Keratinocyte (primary cell): Measurements from ENCODE around the gene HDGFL2. TPM values are rescaled to one million over a fixed set of nuclear protein-coding genes. Genes with fewer than 3 reads are reported as not detected.

ENCODE experiments used
- DNase-seq: peaks from one replicate; pipeline ENCODE4 v3.0.0-alpha.2; 2011; ENCODE audit warnings: low read depth, missing footprints, low spot score
- FAIRE-seq: peaks from 2 replicates; lab custom pipeline; 2011; peaks lifted over from hg19 to GRCh38; lab: Jason Lieb, UNC
- H2AFZ ChIP-seq: 2 replicates; pipeline ENCODE4 v1.6.0; 2012; ENCODE audit warnings: low read length, control low read depth, inconsistent platforms; ENCODE audit not compliant: control insufficient read depth
- H3K27ac ChIP-seq: 2 replicates; pipeline ENCODE4 v1.5.1; 2011; ENCODE audit warnings: low read length; ENCODE audit not compliant: control insufficient read depth, insufficient read depth
- H3K27me3 ChIP-seq: 3 replicates; pipeline ENCODE4 v1.6.0; 2011; ENCODE audit warnings: low read length; ENCODE audit not compliant: control insufficient read depth, insufficient read depth; ENCODE audit errors: extremely low read depth
- H3K36me3 ChIP-seq, 2 experiments: 2 replicates in 1 of 2; 3 replicates in 1 of 2; pipeline ENCODE4 v1.5.1; 2011; ENCODE audit warnings: low read length in 2 of 2, mild to moderate bottlenecking in 1 of 2; ENCODE audit not compliant: control insufficient read depth in 2 of 2, insufficient read depth in 2 of 2; ENCODE audit errors: extremely low read depth in 1 of 2
- H3K4me1 ChIP-seq: 3 replicates; pipeline ENCODE4 v1.5.1; 2011; ENCODE audit warnings: low read length; ENCODE audit not compliant: control insufficient read depth, insufficient read depth; ENCODE audit errors: extremely low read depth
- H3K4me2 ChIP-seq: 3 replicates; pipeline ENCODE4 v1.6.0; 2011; ENCODE audit warnings: low read depth, low read length; ENCODE audit not compliant: control insufficient read depth, insufficient read depth; ENCODE audit errors: extremely low read depth
- H3K4me3 ChIP-seq, 3 experiments: fragments of 200-600 bp in 1 of 3; sonication (generic) in 1 of 3; 2 replicates in 2 of 3; 3 replicates in 1 of 3; pipeline ENCODE4 v1.5.1; 2011 to 2016; ENCODE audit warnings: low read length in 3 of 3, mild to moderate bottlenecking in 3 of 3, control low read depth in 2 of 3, inconsistent platforms in 1 of 3, low read depth in 1 of 3, mixed read lengths in 1 of 3, mixed run types in 1 of 3, moderate library complexity in 1 of 3; ENCODE audit not compliant: control insufficient read depth in 2 of 3, insufficient read depth in 2 of 3; ENCODE audit errors: extremely low read depth in 1 of 3
- H3K79me2 ChIP-seq: 2 replicates; pipeline ENCODE4 v1.6.0; 2012; ENCODE audit warnings: low read length; ENCODE audit not compliant: control insufficient read depth, insufficient read depth
- H3K9ac ChIP-seq: 3 replicates; pipeline ENCODE4 v1.6.0; 2011; ENCODE audit warnings: low read length; ENCODE audit not compliant: control insufficient read depth, insufficient read depth; ENCODE audit errors: extremely low read depth
- H3K9me1 ChIP-seq: 3 replicates; pipeline ENCODE4 v1.6.0; 2011; ENCODE audit warnings: low read length; ENCODE audit not compliant: control insufficient read depth, insufficient read depth; ENCODE audit errors: extremely low read depth
- H3K9me3 ChIP-seq: 2 replicates; pipeline ENCODE4 v1.5.1; 2012; ENCODE audit warnings: low read depth, low read length; ENCODE audit not compliant: control insufficient read depth
- H4K20me1 ChIP-seq: 3 replicates; pipeline ENCODE4 v1.6.0; 2011; ENCODE audit warnings: low read length; ENCODE audit not compliant: control insufficient read depth, insufficient read depth; ENCODE audit errors: extremely low read depth
- CTCF ChIP-seq, 3 experiments: IDR thresholded peaks in 1 of 3; conservative IDR thresholded peaks in 1 of 3; optimal IDR thresholded peaks in 1 of 3; 2 replicates in 2 of 3; 3 replicates in 1 of 3; pipeline versions ENCODE3 to v1.5.1; 2011; ENCODE audit warnings: low read length in 3 of 3, mild to moderate bottlenecking in 3 of 3, moderate library complexity in 2 of 3, control low read depth in 1 of 3, inconsistent platforms in 1 of 3; ENCODE audit not compliant: insufficient read depth in 2 of 3; ENCODE audit errors: extremely low read depth in 1 of 3
- EZH2 ChIP-seq: IDR thresholded peaks from one replicate; pipeline ENCODE4 v1.6.1; 2012; ENCODE audit warnings: inconsistent platforms, mild to moderate bottlenecking, low read length, moderate library complexity
- dilution Hi-C: fragments of 300-500 bp; cut with MboI; formaldehyde crosslinking; loops from one replicate; pipeline ENCODE4 v1.7.0; 2020; ENCODE audit warnings: low sequenced_read_pairs; ENCODE audit not compliant: extremely low pct_ligation_motif_present
- polyA plus RNA-seq, 5 experiments: library from polyadenylated mRNA; depleted of rRNA in 3 of 5; stranded (reverse) in 3 of 5; stranded (forward) in 1 of 5; unstranded in 1 of 5; fragments of >200 nt; gene quantifications; 1 replicate in 1 of 5; 2 replicates in 3 of 5; 3 replicates in 1 of 5; pipeline versions ENCODE4 v1.2.1 to v1.2.3, GENCODE V29; 2011 to 2012; ENCODE audit warnings: missing spikeins in 2 of 5, low read depth in 1 of 5, low replicate concordance in 1 of 5

The HDGFL2 gene
- polyA plus RNA-seq, 1 donor (not counting 4 experiments of a cell fraction or from before 2014, with no cell fraction given) = 19.5 TPM

- no peak for TF ChIP-seq CTCF (optimal IDR thresholded peaks at IDR 0.05 in 1 of 3, IDR thresholded peaks at IDR 0.05 in 1 of 3, conservative IDR thresholded peaks at IDR 0.05 in 1 of 3; ENCODE audit: extremely low read depth in 1 of 3, insufficient read depth in 2 of 3, low read length in 3 of 3)
- TF ChIP-seq EZH2 = no peak
- no peaks in the 10 kb centered on the region for H3K9me1 ChIP-seq
- H3K4me1 ChIP-seq = no peaks in the 10 kb centered on the region
- no peak for FAIRE-seq
- no peaks in the 10 kb centered on the region for H3K9me3 ChIP-seq
- H3K27ac ChIP-seq = no peak overlapping the region
- H3K4me2 ChIP-seq = no peak overlapping the region
- no peak overlapping the region for H2AFZ ChIP-seq
- no peaks in the 10 kb centered on the region for H3K79me2 ChIP-seq
- no peaks in the 10 kb centered on the region for H4K20me1 ChIP-seq
- dilution Hi-C loops = no loop called here
- H3K27me3 ChIP-seq = no peaks in the 10 kb centered on the region
- DNase-seq = no peak
- no peak overlapping the region for H3K4me3 ChIP-seq
- no peak overlapping the region for H3K9ac ChIP-seq
- H3K36me3 ChIP-seq = no peaks in the 10 kb centered on the region
Observed at GRCh38 chr19:4512070-4512469, 40.0 kb downstream of the HDGFL2 start.

GRCh38 chr19:4513248-4513647 lies 41.2 kb downstream of the HDGFL2 start:
- no peak for FAIRE-seq
- no peak overlapping the region for H2AFZ ChIP-seq
- no peak for TF ChIP-seq CTCF (optimal IDR thresholded peaks at IDR 0.05 in 1 of 3, IDR thresholded peaks at IDR 0.05 in 1 of 3, conservative IDR thresholded peaks at IDR 0.05 in 1 of 3; ENCODE audit: extremely low read depth in 1 of 3, insufficient read depth in 2 of 3, low read length in 3 of 3)
- H3K27ac ChIP-seq = no peak overlapping the region
- no peaks in the 10 kb centered on the region for H3K9me1 ChIP-seq
- no peaks in the 10 kb centered on the region for H3K36me3 ChIP-seq
- no peak overlapping the region for H3K4me3 ChIP-seq
- H4K20me1 ChIP-seq = no peaks in the 10 kb centered on the region
- H3K4me1 ChIP-seq = no peaks in the 10 kb centered on the region
- H3K4me2 ChIP-seq = no peak overlapping the region
- H3K9ac ChIP-seq = no peak overlapping the region
- no peaks in the 10 kb centered on the region for H3K79me2 ChIP-seq
- H3K9me3 ChIP-seq = no peaks in the 10 kb centered on the region
- DNase-seq = no peak
- H3K27me3 ChIP-seq = no peaks in the 10 kb centered on the region
- dilution Hi-C loops = no loop called here
